BLaER1 (cell line): ENCODE results near the gene KRTAP17-1.

Experiments
- H3K27ac ChIP-seq: shearing (Covaris generic); formaldehyde crosslinking; 2 replicates; pipeline ENCODE4 v1.8.1; 2022
- H3K27me3 ChIP-seq: shearing (Covaris generic); formaldehyde crosslinking; 2 replicates; pipeline ENCODE4 v1.8.1; 2022
- H3K36me3 ChIP-seq: shearing (Covaris generic); formaldehyde crosslinking; 2 replicates; pipeline ENCODE4 v1.8.1; 2022
- H3K4me1 ChIP-seq: shearing (Covaris generic); formaldehyde crosslinking; 2 replicates; pipeline ENCODE4 v1.8.1; 2022
- H3K4me2 ChIP-seq: shearing (Covaris generic); formaldehyde crosslinking; 2 replicates; pipeline ENCODE4 v1.8.1; 2022
- H3K4me3 ChIP-seq: shearing (Covaris generic); formaldehyde crosslinking; 2 replicates; pipeline ENCODE4 v1.8.1; 2022
- H3K9ac ChIP-seq: shearing (Covaris generic); formaldehyde crosslinking; 2 replicates; pipeline ENCODE4 v1.8.1; 2022
- H3K9me3 ChIP-seq: shearing (Covaris generic); formaldehyde crosslinking; 2 replicates; pipeline ENCODE4 v1.8.1; 2022
- H4K20me1 ChIP-seq: shearing (Covaris generic); formaldehyde crosslinking; 2 replicates; pipeline ENCODE4 v1.8.1; 2022
- Cebpa-rat ChIP-seq: shearing (Covaris generic); IDR thresholded peaks from 2 replicates; pipeline ENCODE4 v1.8.1; 2022

Gene KRTAP17-1

DNA sequence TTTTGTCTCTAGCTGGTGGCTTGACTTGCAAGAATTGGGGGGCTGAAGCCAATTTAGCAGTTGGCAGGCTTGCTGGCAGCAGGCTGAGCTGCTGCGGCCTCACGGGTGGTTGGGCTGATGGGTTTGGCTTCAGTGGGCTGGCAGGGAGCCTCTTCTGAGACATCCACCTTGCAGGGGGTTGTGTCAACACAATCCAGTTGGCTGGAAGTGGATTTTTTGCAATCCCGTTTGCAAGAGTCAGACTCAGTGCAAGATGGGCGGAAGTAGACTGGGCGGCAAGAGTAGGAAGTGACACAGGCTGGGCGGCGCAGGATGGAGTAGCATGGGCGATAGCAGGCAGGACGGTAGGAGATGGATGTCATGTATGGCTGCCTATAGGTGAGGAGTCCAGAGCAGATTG is 7.9 kb downstream of the KRTAP17-1 start:
- Histone ChIP-seq H4K20me1 (no peaks in the 10 kb centered on the region), H3K4me2 (peak overlapping the region; percentile 79), H3K27ac (peak overlapping the region; percentile 90), H3K9me3 (0 out of 2 replicates have a peak, but pooled peaks cover 3% of the 10 kb centered on the region), H3K4me1 (peaks cover 33% of the 10 kb centered on the region), H3K9ac (peak overlapping the region; percentile 33; the same call in 1 of the 2 replicates), H3K27me3 (no peaks in the 10 kb centered on the region), H3K4me3 (peak overlapping the region; percentile 0; the same call in 1 of the 2 replicates), H3K36me3 (no peaks in the 10 kb centered on the region)
- no peak for TF ChIP-seq Cebpa-rat

- Histone ChIP-seq H3K9me3 (no peaks in the 10 kb centered on the region), H3K27me3 (no peaks in the 10 kb centered on the region), H3K4me3 (no peak overlapping the region), H3K9ac (no peak overlapping the region), H3K36me3 (no peaks in the 10 kb centered on the region), H3K27ac (no peak overlapping the region), H4K20me1 (no peaks in the 10 kb centered on the region), H3K4me2 (no peak overlapping the region), H3K4me1 (peaks cover 23% of the 10 kb centered on the region)
- no peak for TF ChIP-seq Cebpa-rat
These were observed 11.4 kb downstream of the KRTAP17-1 start for GRCh38 chr17:41304091-41304490.

- H4K20me1 ChIP-seq, result no peaks in the 10 kb centered on the region
- no peak overlapping the region for H3K27ac ChIP-seq
- no peak overlapping the region for H3K4me2 ChIP-seq
- no peak for TF ChIP-seq Cebpa-rat
- no peaks in the 10 kb centered on the region for H3K36me3 ChIP-seq
- H3K9me3 ChIP-seq, result no peaks in the 10 kb centered on the region
- no peak overlapping the region for H3K9ac ChIP-seq
- no peak overlapping the region for H3K4me3 ChIP-seq
- no peaks in the 10 kb centered on the region for H3K27me3 ChIP-seq
- H3K4me1 ChIP-seq, result peaks cover 12% of the 10 kb centered on the region
These were observed 12.5 kb downstream of the KRTAP17-1 start for GRCh38 chr17:41302981-41303380.

DNA sequence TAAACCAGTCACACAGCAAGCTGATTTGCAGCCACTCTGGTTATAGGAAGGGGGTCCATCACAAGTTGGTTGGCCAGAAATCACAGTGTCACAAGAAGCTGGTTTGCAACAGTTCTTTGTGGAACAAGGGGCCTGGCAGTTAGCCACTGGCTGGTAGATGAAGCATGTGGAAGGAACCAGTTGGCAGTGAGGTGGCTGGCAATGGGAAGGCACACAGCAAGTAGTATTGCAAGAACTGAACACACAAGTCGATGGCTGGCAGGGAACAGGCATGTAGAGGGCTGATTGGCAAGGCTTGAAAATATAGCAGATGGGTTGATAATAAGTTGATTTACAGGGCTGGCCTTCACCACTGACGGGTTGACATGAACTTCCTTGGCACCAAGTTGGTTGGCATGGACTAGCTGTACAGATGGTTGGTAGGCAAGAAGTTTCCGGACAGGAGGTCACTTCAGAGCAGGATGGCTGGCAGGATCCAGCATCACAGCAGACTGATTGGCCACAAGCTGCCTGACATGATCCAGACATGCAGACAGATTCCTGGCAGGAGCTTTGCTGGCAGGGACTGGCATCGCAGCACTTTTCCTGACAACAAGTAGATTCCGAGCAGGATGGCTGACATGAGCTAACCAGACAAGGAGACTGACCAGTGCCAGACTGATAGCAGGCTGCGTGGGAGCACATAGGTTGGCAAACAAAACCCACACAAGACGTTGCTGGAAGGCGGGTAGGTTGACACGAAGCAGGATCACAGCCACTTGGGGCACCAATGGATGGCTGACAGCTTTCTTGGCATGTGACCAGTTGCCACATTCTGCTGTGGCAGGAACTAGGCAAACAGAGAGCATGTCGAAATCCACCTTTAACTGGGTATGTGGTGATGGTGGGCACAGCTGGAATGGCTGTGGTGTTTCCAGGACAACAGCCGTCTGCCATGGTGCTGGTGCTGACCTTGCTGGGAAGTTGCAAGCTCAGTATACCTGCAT is 13.3 kb downstream of the KRTAP17-1 start, which contains the start of gene KRTAP29-1:
Gene KRTAP29-1, minus strand, starts transcription at position 936 of the 986 bp plus-strand sequence. Its CDS starts 0 bp downstream, at position 936.
- H3K27ac ChIP-seq, result no peak within 1 kb of the TSS
- peaks cover 5% of the 10 kb centered on the region for H3K4me1 ChIP-seq
- no peak within 1 kb of the TSS for H3K4me3 ChIP-seq
- TF ChIP-seq Cebpa-rat, result no peak
- H3K27me3 ChIP-seq, result no peaks in the 10 kb centered on the region
- H3K9me3 ChIP-seq, result no peaks in the 10 kb centered on the region
- H3K4me2 ChIP-seq, result no peak within 1 kb of the TSS
- no peaks in the 10 kb centered on the region for H3K36me3 ChIP-seq
- H3K9ac ChIP-seq, result no peak within 1 kb of the TSS
- H4K20me1 ChIP-seq, result no peaks in the 10 kb centered on the region

DNA sequence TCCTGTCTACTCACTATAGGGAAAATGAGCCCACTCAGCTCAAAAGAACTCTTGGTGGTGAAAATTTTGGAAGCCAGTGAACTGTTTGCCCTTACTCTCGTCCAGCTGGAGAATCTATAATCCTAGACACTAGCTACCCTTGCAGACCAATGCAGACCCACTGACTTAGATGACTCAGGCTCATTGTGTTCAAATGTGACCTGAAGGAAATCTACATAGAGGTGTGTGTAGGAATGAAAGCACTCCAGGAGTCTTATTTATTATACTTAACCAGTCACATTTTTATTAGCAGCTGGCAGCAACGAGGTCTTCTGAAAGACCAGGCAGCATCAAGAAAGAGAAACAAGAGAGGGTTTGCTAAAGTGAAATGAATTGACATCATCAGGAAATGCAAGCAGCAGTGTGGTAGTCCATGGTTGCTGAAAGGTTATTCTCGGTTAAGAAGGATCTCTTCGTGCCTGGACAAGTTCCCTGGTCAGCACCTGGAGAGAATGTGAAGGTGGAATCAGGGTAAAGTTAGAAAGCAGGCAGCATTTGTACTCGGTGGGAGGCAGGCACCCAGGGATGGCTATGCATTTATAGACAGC is 14.2 kb downstream of the KRTAP17-1 start:
- no peaks in the 10 kb centered on the region for H3K36me3 ChIP-seq
- no peaks in the 10 kb centered on the region for H3K9me3 ChIP-seq

GRCh38 chr17:41298458-41299135 is 16.9 kb downstream of the KRTAP17-1 start:
- no peaks in the 10 kb centered on the region for H3K36me3 ChIP-seq
- H3K27me3 ChIP-seq, result no peaks in the 10 kb centered on the region
- no peak overlapping the region for H3K4me2 ChIP-seq
- TF ChIP-seq Cebpa-rat, result no peak
- H3K4me1 ChIP-seq, result no peaks in the 10 kb centered on the region
- no peak overlapping the region for H3K9ac ChIP-seq
- no peaks in the 10 kb centered on the region for H4K20me1 ChIP-seq
- H3K27ac ChIP-seq, result no peak overlapping the region
- no peaks in the 10 kb centered on the region; the same call in 1 of the 2 replicates for H3K9me3 ChIP-seq
- no peak overlapping the region for H3K4me3 ChIP-seq

More for the DNA sequence above, 14.2 kb downstream of the KRTAP17-1 start:
- Histone ChIP-seq H3K4me2 (no peak overlapping the region), H4K20me1 (no peaks in the 10 kb centered on the region), H3K4me3 (no peak overlapping the region), H3K9ac (no peak overlapping the region), H3K27ac (no peak overlapping the region), H3K4me1 (no peaks in the 10 kb centered on the region), H3K27me3 (no peaks in the 10 kb centered on the region)
- no peak for TF ChIP-seq Cebpa-rat

GRCh38 chr17:41296846-41297245 is 18.7 kb downstream of the KRTAP17-1 start:
- Histone ChIP-seq H3K9ac (no peak overlapping the region), H3K4me2 (no peak overlapping the region), H3K4me3 (no peak overlapping the region), H3K27ac (no peak overlapping the region), H3K27me3 (no peaks in the 10 kb centered on the region), H3K36me3 (no peaks in the 10 kb centered on the region), H4K20me1 (no peaks in the 10 kb centered on the region), H3K4me1 (no peaks in the 10 kb centered on the region), H3K9me3 (peaks cover 2% of the 10 kb centered on the region; the same call in 1 of the 2 replicates)
- TF ChIP-seq Cebpa-rat, result no peak

- no peak overlapping the region for H3K4me3 ChIP-seq
- H4K20me1 ChIP-seq, result no peaks in the 10 kb centered on the region
- H3K27ac ChIP-seq, result no peak overlapping the region
- H3K9ac ChIP-seq, result no peak overlapping the region
- H3K9me3 ChIP-seq, result peaks cover 2% of the 10 kb centered on the region; the same call in 1 of the 2 replicates
- H3K36me3 ChIP-seq, result no peaks in the 10 kb centered on the region
- H3K4me1 ChIP-seq, result no peaks in the 10 kb centered on the region
- TF ChIP-seq Cebpa-rat, result no peak
- no peaks in the 10 kb centered on the region for H3K27me3 ChIP-seq
- H3K4me2 ChIP-seq, result no peak overlapping the region
These were observed 21.5 kb downstream of the KRTAP17-1 start for GRCh38 chr17:41294016-41294415.

- Histone ChIP-seq H3K4me1 (no peaks in the 10 kb centered on the region), H3K27ac (no peak overlapping the region), H4K20me1 (no peaks in the 10 kb centered on the region), H3K4me2 (no peak overlapping the region), H3K4me3 (no peak overlapping the region), H3K36me3 (no peaks in the 10 kb centered on the region), H3K9ac (no peak overlapping the region), H3K9me3 (no peaks in the 10 kb centered on the region), H3K27me3 (no peaks in the 10 kb centered on the region)
- no peak for TF ChIP-seq Cebpa-rat
These were observed 28.5 kb downstream of the KRTAP17-1 start for GRCh38 chr17:41287050-41287449.

- H3K4me1 ChIP-seq, result no peaks in the 10 kb centered on the region
- H3K9ac ChIP-seq, result no peak overlapping the region
- H3K4me3 ChIP-seq, result no peak overlapping the region
- H3K27ac ChIP-seq, result no peak overlapping the region
- H3K4me2 ChIP-seq, result no peak overlapping the region
- no peaks in the 10 kb centered on the region for H4K20me1 ChIP-seq
- H3K36me3 ChIP-seq, result no peaks in the 10 kb centered on the region
- H3K9me3 ChIP-seq, result no peaks in the 10 kb centered on the region
- no peaks in the 10 kb centered on the region for H3K27me3 ChIP-seq
- TF ChIP-seq Cebpa-rat, result no peak
These were observed 31.0 kb downstream of the KRTAP17-1 start for GRCh38 chr17:41284546-41284945.
